SK-N-MC (cell line): ENCODE measurements around the gene RAP1GAP2.

Source experiments
- EZH2 ChIP-seq: fragments of 200-600 bp; sonication (generic); IDR thresholded peaks from one replicate; pipeline ENCODE4 v1.6.1; 2017; ENCODE audit warnings: antibody characterized with exemption
- FOXP2 ChIP-seq: optimal IDR thresholded peaks from 2 replicates; pipeline ENCODE3; 2011; ENCODE audit warnings: mild to moderate bottlenecking, moderate library complexity; ENCODE audit not compliant: insufficient read depth; ENCODE audit errors: extremely low read length, control extremely low read depth
- POLR2AphosphoS5 ChIP-seq: IDR thresholded peaks from 2 replicates; pipeline ENCODE4 v1.6.1; 2012; ENCODE audit warnings: mild to moderate bottlenecking, low read depth, low read length, borderline replicate concordance

- TF ChIP-seq EZH2, result no peak
- TF ChIP-seq POLR2AphosphoS5, result no peak
- TF ChIP-seq FOXP2, result no peak
These were observed 125.2 kb downstream of the RAP1GAP2 start for GRCh38 chr17:2921443-2921842.
